Panc1 (cell line): ENCODE data around the gene ZDHHC8. TPM values are rescaled to one million over a fixed set of nuclear protein-coding genes. Genes with fewer than 3 reads are reported as not detected.

Experiments
- ATAC-seq: fragments of 200-7000 bp; cut with Tn5 transposase; 2 replicates; pipeline ENCODE4 v1.9.1; 2020; ENCODE audit warnings: mild to moderate bottlenecking, moderate library complexity
- BruUV-seq: library from RNA; stranded (reverse); fragments of 400-500 nt; replicated peaks from 2 replicates; lab custom pipeline; 2021; lab: Mats Ljungman, UMichigan
- CTCF ChIA-PET: fragments of 300-600 bp; sonication (Branson Sonifier 250); formaldehyde crosslinking; loops from one replicate; lab custom pipeline; 2022; ENCODE audit warnings: antibody characterized with exemption; lab: Charles Lee
- POLR2A ChIA-PET: fragments of 300-600 bp; sonication (Branson Sonifier 250); formaldehyde crosslinking; loops from one replicate; lab custom pipeline; 2022; ENCODE audit warnings: antibody characterized with exemption; lab: Charles Lee
- DNase-seq: peaks from one replicate; pipeline ENCODE4 v3.0.0-alpha.2; 2010; ENCODE audit warnings: low read depth, low spot score
- H3K27ac ChIP-seq: 2 replicates; pipeline ENCODE4 v1.5.1; 2011; ENCODE audit warnings: mild to moderate bottlenecking, low read length, inconsistent platforms
- H3K27me3 ChIP-seq: fragments of 200-500 bp; sonication (Bioruptor generic); 2 replicates; pipeline ENCODE4 v1.6.0; 2014; ENCODE audit warnings: low read length, inconsistent platforms; ENCODE audit not compliant: control insufficient read depth, insufficient read depth
- H3K36me3 ChIP-seq: fragments of 200-500 bp; sonication (Bioruptor generic); 2 replicates; pipeline ENCODE4 v1.5.1; 2014; ENCODE audit warnings: inconsistent platforms, mild to moderate bottlenecking, low read length, moderate library complexity; ENCODE audit not compliant: control insufficient read depth, insufficient read depth
- H3K4me1 ChIP-seq: 2 replicates; pipeline ENCODE4 v1.5.1; 2011; ENCODE audit warnings: inconsistent platforms, mild to moderate bottlenecking, low read length, moderate library complexity; ENCODE audit not compliant: control insufficient read depth, insufficient read depth
- H3K4me3 ChIP-seq, 2 experiments: 2 replicates each; pipeline ENCODE4 v1.5.1; 2011 to 2012; ENCODE audit warnings: low read depth in 2 of 2, low read length in 2 of 2, mild to moderate bottlenecking in 2 of 2, inconsistent platforms in 1 of 2, moderate library complexity in 1 of 2
- H3K9me3 ChIP-seq: fragments of 200-500 bp; sonication (Bioruptor generic); 2 replicates; pipeline ENCODE4 v1.5.1; 2014; ENCODE audit warnings: low read depth, mild to moderate bottlenecking, inconsistent platforms, low read length, moderate library complexity; ENCODE audit not compliant: control insufficient read depth, insufficient read depth
- POLR2AphosphoS5 ChIP-seq: IDR thresholded peaks from 2 replicates; pipeline ENCODE4 v1.6.1; 2012; ENCODE audit warnings: mild to moderate bottlenecking, low read depth, low read length, moderate library complexity
- SIN3A ChIP-seq: IDR thresholded peaks from 2 replicates; pipeline ENCODE4 v1.6.1; 2012; ENCODE audit warnings: low read depth, mild to moderate bottlenecking, low read length, moderate library complexity, borderline replicate concordance; ENCODE audit not compliant: insufficient read depth
- TCF7L2 ChIP-seq: IDR thresholded peaks from 2 replicates; pipeline ENCODE4 v1.6.1; 2011; ENCODE audit warnings: mild to moderate bottlenecking, low read depth, low read length, inconsistent platforms
- in situ Hi-C: cut with HindIII; loops from 2 replicates; pipeline ENCODE4 v1.10.0; 2016; ENCODE audit warnings: low sequenced_read_pairs, low pct_unique_long_range_greater_than_20kb
- intact Hi-C: fragments of 100-400 bp; cut with micrococcal nuclease; formaldehyde crosslinking; loops from one replicate; pipeline ENCODE4 v1.10.0; 2022; ENCODE audit not compliant: unreplicated experiment
- total RNA-seq: library from RNA; stranded (reverse); gene quantifications from one replicate; pipeline ENCODE4 v1.2.1, GENCODE V29; 2021; ENCODE audit not compliant: unreplicated experiment
- TF ChIP-seq, protein P1 (sequence below): fragments of 450-650 bp; IDR thresholded peaks from 2 replicates; pipeline ENCODE4 v1.5.1; 2017; ENCODE audit warnings: mild to moderate bottlenecking
- TF ChIP-seq, protein P2 (sequence below), 2 experiments: IDR thresholded peaks; 2 replicates each; pipeline ENCODE4 v1.6.1; 2011 to 2012; ENCODE audit warnings: low read depth in 2 of 2, control low read depth in 1 of 2, low read length in 1 of 2, mild to moderate bottlenecking in 1 of 2, moderate library complexity in 1 of 2; ENCODE audit not compliant: insufficient read depth in 1 of 2

Gene ZDHHC8
- total RNA-seq, 1 experiment from 2014 or later: 79.0 TPM

DNA sequence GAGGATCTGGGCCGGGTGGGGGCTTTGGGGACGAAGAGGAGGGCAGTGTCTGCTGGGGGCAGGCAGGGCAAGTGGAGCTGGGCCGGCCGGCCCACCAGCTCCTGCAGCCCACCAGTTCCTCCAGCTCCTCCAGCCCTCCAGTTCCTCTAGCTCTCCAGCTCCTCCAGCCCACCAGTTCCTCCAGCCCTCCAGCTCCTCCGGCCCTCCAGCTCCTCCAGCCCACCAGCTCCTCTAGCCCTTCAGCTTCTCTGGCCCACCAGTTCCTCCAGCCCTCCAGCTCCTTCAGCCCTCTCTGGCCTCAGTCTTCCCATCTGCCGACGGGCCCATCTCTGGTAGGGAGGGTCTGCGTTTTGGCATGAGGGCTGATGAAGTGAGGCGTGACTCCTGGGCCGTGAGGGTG is 28.4 kb downstream of the ZDHHC8 start:
- ChIA-PET CTCF (no interaction called here), POLR2A (no interaction called here)
- DNase-seq: no peak
- Histone ChIP-seq H3K4me3 (no peak overlapping the region), H3K9me3 (no peaks in the 10 kb centered on the region), H3K27me3 (no peaks in the 10 kb centered on the region), H3K27ac (no peak overlapping the region), H3K36me3 (no peaks in the 10 kb centered on the region), H3K4me1 (no peaks in the 10 kb centered on the region)
- no TSS peak for BruUV-seq
- no peak for ATAC-seq
- intact Hi-C loops: no loop called here
- in situ Hi-C loops: no loop called here
- TF ChIP-seq, protein P1, sequence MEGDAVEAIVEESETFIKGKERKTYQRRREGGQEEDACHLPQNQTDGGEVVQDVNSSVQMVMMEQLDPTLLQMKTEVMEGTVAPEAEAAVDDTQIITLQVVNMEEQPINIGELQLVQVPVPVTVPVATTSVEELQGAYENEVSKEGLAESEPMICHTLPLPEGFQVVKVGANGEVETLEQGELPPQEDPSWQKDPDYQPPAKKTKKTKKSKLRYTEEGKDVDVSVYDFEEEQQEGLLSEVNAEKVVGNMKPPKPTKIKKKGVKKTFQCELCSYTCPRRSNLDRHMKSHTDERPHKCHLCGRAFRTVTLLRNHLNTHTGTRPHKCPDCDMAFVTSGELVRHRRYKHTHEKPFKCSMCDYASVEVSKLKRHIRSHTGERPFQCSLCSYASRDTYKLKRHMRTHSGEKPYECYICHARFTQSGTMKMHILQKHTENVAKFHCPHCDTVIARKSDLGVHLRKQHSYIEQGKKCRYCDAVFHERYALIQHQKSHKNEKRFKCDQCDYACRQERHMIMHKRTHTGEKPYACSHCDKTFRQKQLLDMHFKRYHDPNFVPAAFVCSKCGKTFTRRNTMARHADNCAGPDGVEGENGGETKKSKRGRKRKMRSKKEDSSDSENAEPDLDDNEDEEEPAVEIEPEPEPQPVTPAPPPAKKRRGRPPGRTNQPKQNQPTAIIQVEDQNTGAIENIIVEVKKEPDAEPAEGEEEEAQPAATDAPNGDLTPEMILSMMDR: no peak
- TF ChIP-seq, protein P2, sequence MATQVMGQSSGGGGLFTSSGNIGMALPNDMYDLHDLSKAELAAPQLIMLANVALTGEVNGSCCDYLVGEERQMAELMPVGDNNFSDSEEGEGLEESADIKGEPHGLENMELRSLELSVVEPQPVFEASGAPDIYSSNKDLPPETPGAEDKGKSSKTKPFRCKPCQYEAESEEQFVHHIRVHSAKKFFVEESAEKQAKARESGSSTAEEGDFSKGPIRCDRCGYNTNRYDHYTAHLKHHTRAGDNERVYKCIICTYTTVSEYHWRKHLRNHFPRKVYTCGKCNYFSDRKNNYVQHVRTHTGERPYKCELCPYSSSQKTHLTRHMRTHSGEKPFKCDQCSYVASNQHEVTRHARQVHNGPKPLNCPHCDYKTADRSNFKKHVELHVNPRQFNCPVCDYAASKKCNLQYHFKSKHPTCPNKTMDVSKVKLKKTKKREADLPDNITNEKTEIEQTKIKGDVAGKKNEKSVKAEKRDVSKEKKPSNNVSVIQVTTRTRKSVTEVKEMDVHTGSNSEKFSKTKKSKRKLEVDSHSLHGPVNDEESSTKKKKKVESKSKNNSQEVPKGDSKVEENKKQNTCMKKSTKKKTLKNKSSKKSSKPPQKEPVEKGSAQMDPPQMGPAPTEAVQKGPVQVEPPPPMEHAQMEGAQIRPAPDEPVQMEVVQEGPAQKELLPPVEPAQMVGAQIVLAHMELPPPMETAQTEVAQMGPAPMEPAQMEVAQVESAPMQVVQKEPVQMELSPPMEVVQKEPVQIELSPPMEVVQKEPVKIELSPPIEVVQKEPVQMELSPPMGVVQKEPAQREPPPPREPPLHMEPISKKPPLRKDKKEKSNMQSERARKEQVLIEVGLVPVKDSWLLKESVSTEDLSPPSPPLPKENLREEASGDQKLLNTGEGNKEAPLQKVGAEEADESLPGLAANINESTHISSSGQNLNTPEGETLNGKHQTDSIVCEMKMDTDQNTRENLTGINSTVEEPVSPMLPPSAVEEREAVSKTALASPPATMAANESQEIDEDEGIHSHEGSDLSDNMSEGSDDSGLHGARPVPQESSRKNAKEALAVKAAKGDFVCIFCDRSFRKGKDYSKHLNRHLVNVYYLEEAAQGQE (IDR thresholded peaks at IDR 0.05; ENCODE audit: insufficient read depth in 1 of 2, low read depth in 2 of 2, low read length in 1 of 2): no peak
- no peak for TF ChIP-seq TCF7L2
- TF ChIP-seq POLR2AphosphoS5: no peak
- TF ChIP-seq SIN3A: no peak

DNA sequence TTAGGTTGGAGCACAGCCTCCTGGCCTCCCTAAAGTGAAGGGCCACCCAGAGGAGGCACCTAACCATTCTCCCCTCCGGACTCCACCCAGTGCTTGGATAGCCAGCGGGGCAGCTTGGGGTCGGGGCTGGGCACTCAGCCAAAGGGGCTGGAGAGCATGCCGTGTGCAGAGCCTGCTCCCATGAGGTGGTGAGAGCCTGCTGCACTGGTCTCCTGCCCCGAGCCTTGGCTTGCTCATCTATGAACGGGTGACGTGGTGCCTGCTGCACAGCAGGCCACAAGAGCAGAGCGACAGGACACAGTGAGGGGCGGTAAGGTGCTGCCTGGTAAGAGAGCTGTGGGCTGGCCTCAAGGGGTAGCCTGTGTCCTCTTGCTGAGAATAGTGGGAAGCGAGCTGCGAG is 33.3 kb downstream of the ZDHHC8 start:
- TF ChIP-seq, protein P1: no peak
- TF ChIP-seq, protein P2 (IDR thresholded peaks at IDR 0.05; ENCODE audit: insufficient read depth in 1 of 2, low read depth in 2 of 2, low read length in 1 of 2): no peak
- TF ChIP-seq POLR2AphosphoS5 (no peak), SIN3A (no peak), TCF7L2 (no peak)
- ATAC-seq: no peak
- Histone ChIP-seq H3K9me3 (no peaks in the 10 kb centered on the region), H3K4me3 (no peak overlapping the region), H3K27ac (no peak overlapping the region), H3K36me3 (no peaks in the 10 kb centered on the region), H3K27me3 (no peaks in the 10 kb centered on the region), H3K4me1 (no peaks in the 10 kb centered on the region)
- no TSS peak for BruUV-seq
- intact Hi-C loops (no loop called here), in situ Hi-C loops (no loop called here)
- CTCF ChIA-PET: no interaction called here
- POLR2A ChIA-PET: no interaction called here
- DNase-seq: no peak
